Measurements from ENCODE around the gene POLD2.
"Not testable (repeated sequence)": the region's sequence is repeated elsewhere in the genome, so short reads cannot be mapped to it uniquely, and the experiment has no call there.

The POLD2 gene

GRCh38 chr7:44123190-44124003 is at the start of gene POLD2:
POLD2 (minus strand) TSS chr7:44123548; CDS start chr7:44122053, 1,495 bp downstream.
- DNase-seq = peak; percentile 99

- DNase-seq = peak; percentile 100
These were observed 49.6 kb upstream of the POLD2 start for GRCh38 chr7:44172803-44173424.

- no peak for DNase-seq
These were observed 49.0 kb upstream of the POLD2 start for GRCh38 chr7:44172352-44172751.

- DNase-seq = not testable (repeated sequence)
These were observed 48.6 kb upstream of the POLD2 start for GRCh38 chr7:44171901-44172300.

GRCh38 chr7:44167920-44168319 is 44.6 kb upstream of the POLD2 start:
- no peak for DNase-seq

- DNase-seq = peak; percentile 78
These were observed 40.2 kb upstream of the POLD2 start for GRCh38 chr7:44163591-44163990.

GRCh38 chr7:44162785-44163395 is 39.5 kb upstream of the POLD2 start:
- DNase-seq = no peak

- no peak for DNase-seq
These were observed 38.8 kb upstream of the POLD2 start for GRCh38 chr7:44162179-44162578.

- no peak for DNase-seq
These were observed 38.0 kb upstream of the POLD2 start for GRCh38 chr7:44161371-44161770.

GRCh38 chr7:44159824-44160630 is 36.7 kb upstream of the POLD2 start:
- DNase-seq = no peak

GRCh38 chr7:44158873-44159631 is 35.7 kb upstream of the POLD2 start:
- DNase-seq = no peak

GRCh38 chr7:44158096-44158872 is 34.9 kb upstream of the POLD2 start:
- DNase-seq = no peak

- no peak for DNase-seq
These were observed 34.0 kb upstream of the POLD2 start for GRCh38 chr7:44157116-44158080.

- DNase-seq = no peak
These were observed 33.2 kb upstream of the POLD2 start for GRCh38 chr7:44156453-44157010.

- no peak for DNase-seq
These were observed 32.1 kb upstream of the POLD2 start for GRCh38 chr7:44155191-44156185.

- DNase-seq = no peak
These were observed 31.4 kb upstream of the POLD2 start for GRCh38 chr7:44154703-44155102.

- no peak for DNase-seq
These were observed 30.6 kb upstream of the POLD2 start for GRCh38 chr7:44153948-44154335.
